ENCODE measurements around the gene MLANA.

DNA sequence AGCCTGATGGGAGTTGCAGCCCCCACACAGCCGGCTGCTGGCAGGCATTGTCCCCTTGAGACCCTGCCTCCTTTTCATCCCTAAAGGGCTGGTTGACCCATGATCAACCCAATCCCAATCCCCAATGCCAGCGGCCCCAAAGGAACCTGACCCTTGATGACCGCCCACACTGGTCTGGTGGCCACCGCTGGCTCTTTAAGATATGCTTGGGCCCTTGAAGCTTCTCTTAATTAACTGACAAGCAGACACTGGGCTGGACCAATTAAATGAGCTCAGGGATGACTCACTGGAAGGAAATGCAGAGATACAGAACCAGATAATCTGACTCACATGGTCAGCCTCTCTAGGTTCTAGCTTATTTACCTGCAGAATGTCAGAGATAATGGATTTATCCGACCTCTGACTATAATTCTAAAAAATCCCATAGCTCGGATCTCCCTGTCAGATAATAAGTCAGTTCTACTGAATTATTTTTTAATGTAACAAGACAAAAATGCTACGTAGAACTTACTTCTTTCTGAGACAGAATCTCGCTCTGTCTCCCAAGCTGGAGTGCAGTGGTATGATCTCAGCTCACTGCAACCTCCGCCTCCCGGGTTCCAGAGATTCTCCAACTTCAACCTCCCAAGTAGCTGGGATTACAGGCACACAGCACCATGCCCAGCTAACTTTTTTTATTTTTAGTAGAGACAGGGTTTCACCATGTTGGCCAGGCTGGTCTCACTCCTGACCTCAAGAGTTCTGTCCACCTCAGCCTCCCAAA lies 11.1 kb upstream of the MLANA start:
- TF ChIP-seq, protein P1, sequence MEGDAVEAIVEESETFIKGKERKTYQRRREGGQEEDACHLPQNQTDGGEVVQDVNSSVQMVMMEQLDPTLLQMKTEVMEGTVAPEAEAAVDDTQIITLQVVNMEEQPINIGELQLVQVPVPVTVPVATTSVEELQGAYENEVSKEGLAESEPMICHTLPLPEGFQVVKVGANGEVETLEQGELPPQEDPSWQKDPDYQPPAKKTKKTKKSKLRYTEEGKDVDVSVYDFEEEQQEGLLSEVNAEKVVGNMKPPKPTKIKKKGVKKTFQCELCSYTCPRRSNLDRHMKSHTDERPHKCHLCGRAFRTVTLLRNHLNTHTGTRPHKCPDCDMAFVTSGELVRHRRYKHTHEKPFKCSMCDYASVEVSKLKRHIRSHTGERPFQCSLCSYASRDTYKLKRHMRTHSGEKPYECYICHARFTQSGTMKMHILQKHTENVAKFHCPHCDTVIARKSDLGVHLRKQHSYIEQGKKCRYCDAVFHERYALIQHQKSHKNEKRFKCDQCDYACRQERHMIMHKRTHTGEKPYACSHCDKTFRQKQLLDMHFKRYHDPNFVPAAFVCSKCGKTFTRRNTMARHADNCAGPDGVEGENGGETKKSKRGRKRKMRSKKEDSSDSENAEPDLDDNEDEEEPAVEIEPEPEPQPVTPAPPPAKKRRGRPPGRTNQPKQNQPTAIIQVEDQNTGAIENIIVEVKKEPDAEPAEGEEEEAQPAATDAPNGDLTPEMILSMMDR (IDR thresholded peaks at IDR 0.05), result no peak
- TF ChIP-seq POLR2AphosphoS5 (IDR thresholded peaks at IDR 0.05) (no peak), POLR2A (IDR thresholded peaks at IDR 0.05) (no peak)

Data from upper lobe of left lung (tissue), 4 donors.